IMR-90 (cell line): ENCODE results near the gene SDK1. TPM values are rescaled to one million over a fixed set of nuclear protein-coding genes. Genes with fewer than 3 reads are reported as not detected.

ENCODE experiments used
- ATAC-seq: fragments of 200-7000 bp; cut with Tn5 transposase; 2 replicates; pipeline ENCODE4 v1.9.1; 2020; ENCODE audit warnings: low read depth, mild to moderate bottlenecking, moderate library complexity
- BruUV-seq: library from RNA; stranded (reverse); fragments of 400-500 nt; replicated peaks from 2 replicates; lab custom pipeline; 2021; lab: Mats Ljungman, UMichigan
- CTCF ChIA-PET: fragments of 300-600 bp; formaldehyde crosslinking; extraction: SDS; loops from one replicate; lab custom pipeline; 2021; ENCODE audit warnings: antibody characterized with exemption; lab: Yijun Ruan, JAX
- POLR2A ChIA-PET: fragments of 300-600 bp; sonication (Branson Sonifier 250); formaldehyde crosslinking; loops from one replicate; lab custom pipeline; 2022; ENCODE audit warnings: antibody characterized with exemption; ENCODE audit not compliant: unreplicated experiment; lab: Charles Lee
- DNase-seq: peaks from one replicate; pipeline ENCODE4 v3.0.0; 2013
- H2AFZ ChIP-seq: replicated peaks from 2 replicates; pipeline ENCODE3; 2013; ENCODE audit warnings: low read length, mild to moderate bottlenecking; ENCODE audit not compliant: poor library complexity
- H2AK5ac ChIP-seq: 2 replicates; pipeline ENCODE4 v1.6.1; 2013; ENCODE audit warnings: low read depth, low read length, inconsistent platforms
- H2AK9ac ChIP-seq: replicated peaks from 2 replicates; pipeline ENCODE3; 2013; ENCODE audit warnings: mild to moderate bottlenecking, low read depth, low read length, moderate library complexity; ENCODE audit not compliant: poor library complexity
- H2BK120ac ChIP-seq: 2 replicates; pipeline ENCODE4 v1.6.1; 2013; ENCODE audit warnings: low read depth, low read length, inconsistent platforms
- H2BK15ac ChIP-seq: 3 replicates; pipeline ENCODE4 v1.6.1; 2013; ENCODE audit warnings: low read depth, low read length, inconsistent platforms
- H2BK20ac ChIP-seq: 2 replicates; pipeline ENCODE4 v1.6.1; 2013; ENCODE audit warnings: low read depth, mild to moderate bottlenecking, inconsistent platforms, low read length, moderate library complexity
- H2BK5ac ChIP-seq: 2 replicates; pipeline ENCODE4 v1.6.1; 2013; ENCODE audit warnings: mild to moderate bottlenecking, low read depth, low read length, inconsistent platforms; ENCODE audit not compliant: poor library complexity, severe bottlenecking
- H3K14ac ChIP-seq: replicated peaks from 2 replicates; pipeline ENCODE4 v1.6.1; 2013; ENCODE audit warnings: low read depth, low read length, inconsistent platforms
- H3K18ac ChIP-seq: 2 replicates; pipeline ENCODE4 v1.6.1; 2013; ENCODE audit warnings: low read depth, low read length, control low read depth
- H3K23ac ChIP-seq: 2 replicates; pipeline ENCODE4 v1.6.1; 2013; ENCODE audit warnings: low read depth, low read length, inconsistent platforms
- H3K27ac ChIP-seq: 2 replicates; pipeline ENCODE4 v1.5.1; 2013; ENCODE audit warnings: mild to moderate bottlenecking, control low read depth, low read length; ENCODE audit not compliant: insufficient read depth
- H3K27me3 ChIP-seq: 2 replicates; pipeline ENCODE4 v1.6.1; 2013; ENCODE audit warnings: low read length; ENCODE audit not compliant: control insufficient read depth, insufficient read depth
- H3K36me3 ChIP-seq: 2 replicates; pipeline ENCODE4 v1.6.1; 2013; ENCODE audit warnings: low read length, mixed read lengths; ENCODE audit not compliant: control insufficient read depth, insufficient read depth
- H3K4ac ChIP-seq: 2 replicates; pipeline ENCODE4 v1.6.1; 2013; ENCODE audit warnings: low read depth, low read length, inconsistent platforms
- H3K4me1 ChIP-seq: 2 replicates; pipeline ENCODE4 v1.6.1; 2013; ENCODE audit warnings: low read length, mixed read lengths; ENCODE audit not compliant: control insufficient read depth, insufficient read depth
- H3K4me2 ChIP-seq: 2 replicates; pipeline ENCODE4 v1.6.1; 2013; ENCODE audit warnings: low read depth, mild to moderate bottlenecking, control low read depth, low read length, moderate library complexity
- H3K4me3 ChIP-seq: 2 replicates; pipeline ENCODE4 v1.5.1; 2013; ENCODE audit warnings: low read depth, mild to moderate bottlenecking, control low read depth, low read length, moderate library complexity; ENCODE audit not compliant: insufficient read depth
- H3K56ac ChIP-seq: 2 replicates; pipeline ENCODE4 v1.6.1; 2013; ENCODE audit warnings: low read length, inconsistent platforms; ENCODE audit not compliant: insufficient read depth; ENCODE audit errors: extremely low read depth
- H3K79me1 ChIP-seq, 2 experiments: 2 replicates each; pipeline ENCODE4 v1.6.1; 2013; ENCODE audit warnings: low read length in 2 of 2, inconsistent platforms in 1 of 2, low read depth in 1 of 2
- H3K9ac ChIP-seq: 2 replicates; pipeline ENCODE4 v1.6.1; 2013; ENCODE audit warnings: low read depth, low read length, control low read depth
- H3K9me1 ChIP-seq: 2 replicates; pipeline ENCODE4 v1.6.1; 2013; ENCODE audit warnings: low read length, inconsistent platforms; ENCODE audit not compliant: insufficient read depth
- H3K9me3 ChIP-seq: 2 replicates; pipeline ENCODE4 v1.6.1; 2013; ENCODE audit warnings: low read length; ENCODE audit not compliant: control insufficient read depth, insufficient read depth
- H4K20me1 ChIP-seq: 2 replicates; pipeline ENCODE4 v1.6.1; 2013; ENCODE audit warnings: low read length, inconsistent platforms; ENCODE audit not compliant: insufficient read depth
- H4K5ac ChIP-seq: 2 replicates; pipeline ENCODE4 v1.6.1; 2013; ENCODE audit warnings: mild to moderate bottlenecking, low read depth, low read length, control low read depth
- H4K8ac ChIP-seq, 2 experiments: 2 replicates each; pipeline ENCODE4 v1.6.1; 2013; ENCODE audit warnings: low read depth in 2 of 2, low read length in 2 of 2, control low read depth in 1 of 2, inconsistent platforms in 1 of 2
- H4K91ac ChIP-seq: 2 replicates; pipeline ENCODE4 v1.6.1; 2013; ENCODE audit warnings: low read depth, low read length, inconsistent platforms; ENCODE audit not compliant: insufficient read depth
- MAFK ChIP-seq: IDR thresholded peaks from 2 replicates; pipeline ENCODE4 v1.6.1; 2012; ENCODE audit warnings: low read depth, low read length, improper control_type of control experiment
- WGBS, 2 experiments: methylation state at CpG; one replicate each; pipeline versions ENCODE4 v1.1.5 to v1.1.7; 2013; ENCODE audit warnings: missing lambda C conversion rate in 2 of 2; ENCODE audit not compliant: insufficient read length in 1 of 2; ENCODE audit errors: extremely low coverage in 2 of 2; 5-methylcytosine and 5-hydroxymethylcytosine counted together
- dilution Hi-C: fragments of 300-500 bp; cut with HindIII; formaldehyde crosslinking; loops from one replicate; pipeline ENCODE4 v1.14.3; 2018; ENCODE audit warnings: low sequenced_read_pairs; ENCODE audit not compliant: unreplicated experiment
- in situ Hi-C: fragments of 300-500 bp; cut with MboI; formaldehyde crosslinking; loops from 3 replicates; pipeline ENCODE4 v1.14.3; 2019; ENCODE audit warnings: low sequenced_read_pairs, inconsistent platforms, mixed read lengths
- intact Hi-C: fragments of 100-400 bp; cut with micrococcal nuclease; formaldehyde crosslinking; loops from 2 replicates; pipeline ENCODE4 v1.10.0; 2022
- polyA plus RNA-seq, 3 experiments: library from polyadenylated mRNA; depleted of rRNA; stranded (reverse); fragments of >200 nt; gene quantifications; 2 replicates each; pipeline ENCODE4 v1.2.3, GENCODE V29; 2012; ENCODE audit warnings: low replicate concordance in 1 of 3
- total RNA-seq: library from RNA; depleted of rRNA; stranded (reverse); fragments of >200 nt; gene quantifications from 2 replicates; pipeline ENCODE4 v1.2.3, GENCODE V29; 2012

SDK1 gene
- total and polyA plus RNA-seq, 2 of the 4 experiments (the other 2 are of a cell fraction): 1.5 to 1.6 TPM

DNA sequence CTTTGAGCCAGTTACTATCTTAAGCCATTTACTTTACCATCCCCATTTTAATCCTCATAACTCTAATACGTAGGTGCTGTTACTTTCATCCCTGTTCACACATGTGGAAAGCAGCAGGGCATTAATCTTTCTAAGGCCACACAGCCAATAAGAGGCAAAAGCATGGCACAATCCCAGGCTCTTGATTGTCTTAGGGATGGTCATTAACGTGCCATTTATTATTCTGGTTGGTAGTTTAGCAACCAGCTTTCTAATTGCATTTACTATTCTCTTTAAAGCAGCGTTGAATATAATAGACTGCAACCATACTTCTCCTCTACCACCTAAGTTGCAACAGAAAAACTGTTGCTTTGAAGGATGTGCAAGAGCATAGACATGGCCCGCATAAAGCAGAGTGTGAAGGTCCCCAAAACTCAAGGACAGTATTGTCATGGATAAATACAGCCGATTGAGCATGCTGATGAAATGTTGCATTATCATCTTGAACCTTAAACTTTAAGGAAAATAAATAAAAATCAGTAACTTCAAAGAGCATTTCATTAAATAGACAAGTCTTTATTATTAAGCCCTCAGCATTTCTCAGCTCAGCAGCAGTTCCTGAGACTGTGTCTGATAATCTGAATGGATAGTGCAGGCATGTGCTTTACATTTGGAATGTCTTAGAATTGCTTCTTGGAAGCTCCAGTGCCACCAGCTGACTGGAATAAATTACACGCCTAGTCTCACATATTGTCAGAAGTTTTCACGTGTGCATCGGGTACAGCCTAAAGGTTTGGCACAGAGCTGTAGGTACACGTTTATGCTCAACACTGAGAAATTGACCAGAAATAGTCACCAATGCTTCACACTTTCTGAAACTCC is 467.1 kb downstream of the SDK1 start:
- no peak overlapping the region for H2AK5ac ChIP-seq
- H2AK9ac ChIP-seq: no peak overlapping the region
- H3K4me1 ChIP-seq: no peaks in the 10 kb centered on the region
- H3K9me1 ChIP-seq: no peaks in the 10 kb centered on the region
- no peak overlapping the region for H4K5ac ChIP-seq
- no peak overlapping the region for H3K18ac ChIP-seq
- no peaks in the 10 kb centered on the region for H3K36me3 ChIP-seq
- ChIA-PET CTCF (no interaction called here), POLR2A (no interaction called here)
- ATAC-seq: no peak
- no peak overlapping the region for H3K4me3 ChIP-seq
- no TSS peak for BruUV-seq
- dilution Hi-C loops: no loop called here
- no peak for TF ChIP-seq MAFK
- no peak overlapping the region for H3K23ac ChIP-seq
- H2BK120ac ChIP-seq: no peak overlapping the region
- no peak overlapping the region for H2BK15ac ChIP-seq
- no peaks in the 10 kb centered on the region for H3K79me1 ChIP-seq
- WGBS, 2 experiments: 84% methylated on average over 4 of the region's 9 CpGs; no CpG with 5 or more reads in 1 of the 2 experiments
- H2BK20ac ChIP-seq: no peak overlapping the region
- no peak overlapping the region for H3K9ac ChIP-seq
- no peaks in the 10 kb centered on the region for H3K9me3 ChIP-seq
- H4K91ac ChIP-seq: no peak overlapping the region
- no peak overlapping the region for H3K4me2 ChIP-seq
- no peak for DNase-seq
- intact Hi-C loops: no loop called here
- H4K20me1 ChIP-seq: no peaks in the 10 kb centered on the region
- no peaks in the 10 kb centered on the region; the same call in 1 of the 2 replicates for H3K27me3 ChIP-seq
- H2BK5ac ChIP-seq: no peak overlapping the region
- no peak overlapping the region for H3K14ac ChIP-seq
- no peak overlapping the region for H3K27ac ChIP-seq
- H3K4ac ChIP-seq: no peak overlapping the region
- in situ Hi-C loops: no loop called here
- no peak overlapping the region for H2AFZ ChIP-seq
- no peak overlapping the region for H4K8ac ChIP-seq
- H3K56ac ChIP-seq: no peak overlapping the region
